ENCODE results near the gene POLR1F.
"Not testable (repeated sequence)": the region's sequence is repeated elsewhere in the genome, so short reads cannot be mapped to it uniquely, and the experiment has no call there.

Gene POLR1F

GRCh38 chr7:19708397-19709248, at the start of gene POLR1F:
POLR1F (minus strand) TSS chr7:19709037; CDS start chr7:19709016, 21 bp downstream.
- DNase-seq (ENCODE audit: low read depth in 2 of 2): peak; percentile 87

- DNase-seq (ENCODE audit: low read depth in 2 of 2): no peak
These were observed 45.8 kb upstream of the POLR1F start for GRCh38 chr7:19754521-19755116.

GRCh38 chr7:19752020-19752419, 43.2 kb upstream of the POLR1F start:
- no peak for DNase-seq (ENCODE audit: low read depth in 2 of 2)

GRCh38 chr7:19749658-19750057, 40.8 kb upstream of the POLR1F start:
- DNase-seq (ENCODE audit: low read depth in 2 of 2): no peak

- no peak for DNase-seq (ENCODE audit: low read depth in 2 of 2)
These were observed 39.0 kb upstream of the POLR1F start for GRCh38 chr7:19747740-19748339.

- DNase-seq (ENCODE audit: low read depth in 2 of 2): no peak
These were observed 35.2 kb upstream of the POLR1F start for GRCh38 chr7:19744075-19744474.

- no peak for DNase-seq (ENCODE audit: low read depth in 2 of 2)
These were observed 19.9 kb upstream of the POLR1F start for GRCh38 chr7:19728716-19729115.

GRCh38 chr7:19725770-19726169, 16.9 kb upstream of the POLR1F start:
- DNase-seq (ENCODE audit: low read depth in 2 of 2): no peak

- DNase-seq (ENCODE audit: low read depth in 2 of 2): no peak
These were observed 6.7 kb upstream of the POLR1F start for GRCh38 chr7:19715499-19715898.

- DNase-seq (ENCODE audit: low read depth in 2 of 2): no peak
These were observed 4.8 kb upstream of the POLR1F start for GRCh38 chr7:19713676-19714075.

- no peak for DNase-seq (ENCODE audit: low read depth in 2 of 2)
These were observed 377 bp upstream of the POLR1F start for GRCh38 chr7:19709249-19709578.

- DNase-seq (ENCODE audit: low read depth in 2 of 2): no peak
These were observed 1.6 kb downstream of the POLR1F start for GRCh38 chr7:19707240-19707639.

GRCh38 chr7:19705663-19706062, 3.2 kb downstream of the POLR1F start:
- DNase-seq (ENCODE audit: low read depth in 2 of 2): no peak

GRCh38 chr7:19701471-19701870, 7.4 kb downstream of the POLR1F start:
- DNase-seq (ENCODE audit: low read depth in 2 of 2): no peak

- DNase-seq (ENCODE audit: low read depth in 2 of 2): no peak
These were observed 7.9 kb downstream of the POLR1F start for GRCh38 chr7:19700936-19701335.

- DNase-seq (ENCODE audit: low read depth in 2 of 2): no peak
These were observed 10.5 kb downstream of the POLR1F start for GRCh38 chr7:19698331-19698730.

GRCh38 chr7:19696926-19697325, 11.9 kb downstream of the POLR1F start:
- DNase-seq (ENCODE audit: low read depth in 2 of 2): no peak

GRCh38 chr7:19692111-19692828, 16.6 kb downstream of the POLR1F start:
- no peak for DNase-seq (ENCODE audit: low read depth in 2 of 2)

GRCh38 chr7:19690736-19691135, 18.1 kb downstream of the POLR1F start:
- no peak for DNase-seq (ENCODE audit: low read depth in 2 of 2)

- DNase-seq (ENCODE audit: low read depth in 2 of 2): not testable (repeated sequence)
These were observed 19.7 kb downstream of the POLR1F start for GRCh38 chr7:19689130-19689529.

GRCh38 chr7:19681596-19681995, 27.2 kb downstream of the POLR1F start:
- no peak for DNase-seq (ENCODE audit: low read depth in 2 of 2)

GRCh38 chr7:19677180-19677579, 31.7 kb downstream of the POLR1F start:
- DNase-seq (ENCODE audit: low read depth in 2 of 2): no peak

Measured in stimulated activated CD8-positive, alpha-beta memory T cell treated with anti-CD3 and anti-CD28 coated beads, Interleukin-7, amount 100 ng/mL, for 1 hour (primary cell).